Stimulated activated CD4-positive, alpha-beta T cell treated with anti-CD3 and anti-CD28 coated beads, Interleukin-2, amount 100 ng/mL, for 48 hours (primary cell): ENCODE measurements around the gene ZNF384.
A peak's percentile ranks its signal among the peaks of the same experiment; 100 is the strongest.

Source experiments
- DNase-seq, 2 donors: peaks; one replicate each; pipeline ENCODE4 v3.0.0-alpha.2; 2020

ZNF384 gene

GRCh38 chr12:6699259-6699988, 10.2 kb upstream of the ZNF384 start:
- DNase-seq: no peak

DNA sequence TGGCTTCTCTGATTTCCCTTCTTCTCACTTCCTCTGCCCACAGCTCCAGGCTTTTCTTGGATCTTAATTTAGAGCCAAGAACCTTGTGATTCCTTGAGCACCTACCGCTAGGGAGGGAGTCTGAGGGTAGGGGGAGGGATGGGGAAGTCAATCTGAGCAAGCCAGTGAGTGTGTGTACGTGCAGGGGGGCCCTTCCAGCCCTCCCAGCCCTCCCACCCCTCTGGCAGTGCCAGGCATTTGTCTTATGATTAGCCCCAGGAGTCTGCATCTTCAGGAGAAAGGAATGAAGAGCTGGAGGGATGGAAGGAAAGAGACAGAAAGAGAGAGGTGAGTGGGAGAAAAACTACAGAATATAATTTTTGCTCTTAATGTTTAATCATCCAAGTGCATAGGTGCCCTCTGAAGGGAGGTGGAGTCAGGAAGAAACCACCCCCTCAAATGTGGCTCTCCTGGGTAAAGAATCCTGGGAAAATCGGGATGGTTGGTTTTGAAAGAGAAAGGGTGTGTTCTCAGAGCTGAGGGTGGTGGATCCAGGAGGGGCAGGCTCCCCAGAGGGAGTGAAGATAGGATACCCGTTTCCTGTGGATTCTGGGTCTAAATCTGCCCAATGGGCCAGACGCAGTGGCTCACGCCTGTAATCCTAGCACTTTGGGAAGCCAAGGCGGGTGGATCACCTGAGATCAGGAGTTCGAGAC, 9.3 kb upstream of the ZNF384 start:
- DNase-seq: no peak

DNA sequence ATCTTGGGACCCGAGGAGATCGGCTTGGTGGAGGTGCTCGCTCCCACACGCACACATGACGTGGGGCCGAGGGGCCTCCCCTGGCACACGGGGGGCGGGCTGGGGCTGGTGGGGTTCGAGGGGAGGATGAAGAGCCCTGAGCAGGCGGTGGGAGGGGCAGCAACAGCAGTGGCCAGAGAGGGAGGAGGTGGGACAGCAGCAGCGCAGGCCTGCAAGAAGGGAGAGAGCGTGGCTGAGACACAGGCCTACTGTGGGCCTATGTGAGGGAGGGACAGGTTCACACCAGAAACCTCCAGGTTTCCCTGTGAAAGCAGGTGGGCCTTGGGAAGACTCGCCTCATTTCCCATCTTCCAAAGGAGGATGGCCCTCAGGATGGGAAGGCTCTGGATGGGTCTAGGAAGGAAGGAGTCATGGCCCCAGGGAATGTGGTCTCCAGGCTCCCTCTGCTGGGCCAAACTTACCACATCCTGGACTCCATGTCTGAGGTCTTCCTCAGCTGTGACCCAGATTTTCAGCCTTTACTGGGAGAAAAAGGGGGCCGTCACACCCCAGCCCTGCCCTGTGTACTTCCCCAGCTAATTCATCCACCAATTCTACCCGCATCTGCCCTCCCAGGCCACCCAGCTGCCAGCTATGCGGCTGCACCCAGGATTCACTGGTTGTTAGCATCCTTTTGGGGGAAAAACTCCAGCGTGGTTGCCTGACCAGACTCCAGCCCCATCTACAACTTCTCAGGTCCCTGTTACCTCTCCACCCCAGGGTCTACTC, 8.6 kb upstream of the ZNF384 start:
- no peak for DNase-seq

DNA sequence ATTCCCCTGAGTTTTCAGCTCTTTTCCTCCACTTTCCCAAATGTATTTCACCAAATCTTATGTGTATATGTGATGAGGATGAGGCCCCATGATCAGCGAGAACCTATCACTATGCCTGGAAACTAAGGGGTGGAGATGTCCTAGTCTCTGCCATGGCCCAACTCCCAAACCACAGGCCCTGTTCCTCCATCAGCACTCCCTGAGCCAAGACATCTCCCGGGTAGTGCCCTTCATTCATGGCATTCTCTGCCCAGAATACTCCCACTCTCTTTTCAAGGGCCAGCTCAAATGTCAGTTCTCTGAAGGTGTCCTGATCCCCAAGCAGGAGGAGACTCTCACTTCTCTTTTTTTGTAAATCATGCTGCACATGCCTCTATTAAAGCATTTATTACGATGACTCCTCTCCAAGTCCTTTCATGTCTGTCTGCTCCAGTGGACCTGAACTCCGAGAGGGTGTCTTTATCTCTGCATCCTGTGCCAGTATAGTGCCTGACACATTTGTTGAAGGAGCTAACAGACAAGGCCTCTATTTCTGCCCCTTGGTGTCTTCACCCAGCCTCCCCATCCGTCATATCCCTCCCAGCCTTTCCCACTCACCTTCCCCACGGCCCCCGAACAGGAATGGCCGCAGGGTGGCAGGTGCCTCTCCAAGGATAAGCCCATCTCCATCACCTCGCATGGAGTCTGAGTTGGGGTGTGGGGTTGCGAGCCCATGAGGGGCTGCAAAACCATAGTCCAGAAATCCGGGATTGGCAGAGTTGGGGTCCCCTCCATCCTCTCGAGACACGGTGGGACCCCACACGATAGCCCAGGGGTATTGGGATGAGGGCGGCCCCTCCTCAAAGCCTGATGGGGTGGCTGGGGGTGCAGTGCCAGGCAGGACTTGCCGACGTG, 7.8 kb upstream of the ZNF384 start:
- DNase-seq: no peak

- DNase-seq: no peak
Measured at GRCh38 chr12:6695313-6696045, 6.3 kb upstream of the ZNF384 start.

DNA sequence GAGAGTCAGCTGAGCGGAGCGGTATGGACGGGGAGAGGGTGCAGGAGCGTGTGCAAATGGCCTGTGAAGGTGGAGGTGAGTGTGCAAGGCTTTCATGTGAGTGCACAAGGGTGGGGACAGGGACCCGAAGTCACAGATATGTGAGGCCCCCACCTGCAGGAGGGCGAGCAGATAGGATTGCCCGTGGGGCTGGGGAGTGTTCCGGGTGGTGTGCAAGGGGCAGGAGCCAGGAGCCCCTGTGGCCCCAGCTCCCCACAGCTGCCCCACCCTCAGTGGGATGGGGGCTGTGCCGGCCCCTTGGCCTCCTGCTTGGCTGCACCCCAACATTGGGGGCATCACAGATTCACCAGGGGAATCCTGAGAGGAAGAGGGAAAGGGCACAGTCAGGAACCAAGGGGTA, 5.5 kb upstream of the ZNF384 start:
- DNase-seq: no peak

DNA sequence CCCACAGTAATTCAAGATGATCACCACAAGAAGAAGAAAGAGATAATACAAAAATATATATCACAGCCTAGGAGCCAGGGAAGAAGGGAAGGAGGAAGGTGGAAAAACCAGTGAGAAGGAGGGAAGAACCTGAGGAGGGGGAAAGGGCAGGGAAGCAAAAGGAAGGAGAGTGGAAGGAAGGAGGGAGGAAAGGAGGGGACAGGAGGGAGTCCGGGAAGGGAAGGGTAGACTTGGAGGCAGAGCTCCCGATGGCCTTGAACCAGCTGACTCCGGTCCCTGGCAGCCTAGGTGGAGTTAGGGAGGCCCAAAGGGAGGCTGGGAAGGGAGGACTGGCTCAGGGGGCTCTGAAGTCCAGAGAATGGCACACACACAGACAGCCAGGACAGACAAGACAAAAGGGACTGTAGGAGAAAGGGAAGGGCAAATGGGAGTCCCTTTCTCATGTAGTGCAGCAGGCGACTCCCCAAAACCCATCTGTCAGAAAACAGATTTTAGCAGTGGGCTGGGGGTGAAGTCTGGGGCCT, 4.7 kb upstream of the ZNF384 start:
- DNase-seq: no peak

DNA sequence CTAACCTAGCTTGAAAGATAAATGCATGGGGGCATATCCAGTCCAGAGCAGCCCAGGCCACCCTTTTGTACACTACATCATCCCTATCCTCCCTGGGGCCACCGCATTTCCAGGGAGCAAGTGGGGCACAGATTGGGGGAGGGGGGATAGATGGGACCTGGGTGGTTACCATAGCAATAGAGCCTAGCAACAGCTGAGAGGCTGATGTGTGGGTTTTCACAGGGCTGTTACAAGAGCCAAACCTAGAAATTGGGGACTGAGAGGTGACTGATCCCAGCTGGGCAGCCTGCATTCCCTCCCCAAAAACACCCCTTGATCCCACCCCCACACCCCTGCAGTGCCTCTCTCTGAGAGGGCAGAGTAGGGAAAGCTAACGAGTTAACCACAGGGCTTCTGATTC, 3.7 kb upstream of the ZNF384 start:
- no peak for DNase-seq

DNA sequence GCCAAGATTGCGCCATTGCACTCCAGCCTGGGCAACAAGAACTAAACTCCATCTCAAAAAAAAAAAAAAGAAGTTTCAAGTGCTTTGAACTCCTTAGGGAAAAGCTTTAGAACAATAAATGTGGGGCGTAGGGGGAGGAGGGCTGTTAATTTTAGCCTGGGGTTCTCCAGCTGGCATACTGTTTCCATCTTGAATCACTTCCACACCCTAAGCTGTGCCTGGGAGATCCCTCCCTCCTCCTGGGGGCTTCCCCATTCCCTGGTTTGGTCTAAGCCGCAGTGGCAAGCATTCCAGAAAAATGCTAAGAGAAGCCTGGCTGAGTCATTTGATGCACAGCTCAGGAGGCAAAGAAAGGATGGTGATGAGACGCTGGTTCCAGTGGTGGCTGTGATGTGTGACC, 2.3 kb upstream of the ZNF384 start:
- no peak for DNase-seq

- no peak for DNase-seq
Measured at GRCh38 chr12:6688543-6688998, 604 bp downstream of the ZNF384 start.

DNA sequence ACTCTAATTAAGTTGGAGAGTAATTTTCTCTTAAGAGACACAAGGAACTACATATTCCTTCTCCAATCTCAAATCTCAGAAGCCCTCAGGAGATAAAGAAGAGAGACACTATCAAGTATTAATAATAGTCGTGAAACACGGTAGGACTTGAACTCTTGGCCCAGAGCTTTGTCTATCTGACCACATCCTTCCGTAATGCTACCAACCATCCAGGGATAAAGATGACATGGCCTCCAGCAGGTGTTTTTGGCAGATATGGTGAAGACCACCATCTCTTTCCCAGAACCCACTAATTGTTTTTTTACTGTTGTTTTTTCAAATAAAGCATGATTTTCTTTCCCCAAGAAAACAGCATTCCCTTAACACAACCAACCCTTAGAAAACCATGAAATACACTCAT, 3.4 kb downstream of the ZNF384 start:
- DNase-seq: no peak

DNA sequence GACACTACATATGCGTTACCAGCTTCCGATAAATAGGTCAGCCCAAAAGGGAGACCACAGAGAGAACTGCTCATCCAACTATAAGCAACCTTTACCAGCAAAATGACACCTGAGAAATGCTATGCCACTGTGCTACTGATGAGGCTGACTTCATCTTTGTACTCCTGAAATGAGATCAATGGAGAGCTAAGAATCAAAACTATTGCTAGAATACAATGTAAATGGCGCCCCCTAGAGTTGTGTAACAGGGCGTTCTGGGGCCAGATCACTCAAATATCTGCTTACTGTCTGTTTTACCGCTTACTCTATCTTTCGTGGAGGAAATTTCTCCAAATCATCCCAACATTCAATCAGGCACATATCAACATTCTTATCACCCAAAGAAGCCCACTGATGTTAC, 4.6 kb downstream of the ZNF384 start:
- DNase-seq: peak; percentile 35 to 40

DNA sequence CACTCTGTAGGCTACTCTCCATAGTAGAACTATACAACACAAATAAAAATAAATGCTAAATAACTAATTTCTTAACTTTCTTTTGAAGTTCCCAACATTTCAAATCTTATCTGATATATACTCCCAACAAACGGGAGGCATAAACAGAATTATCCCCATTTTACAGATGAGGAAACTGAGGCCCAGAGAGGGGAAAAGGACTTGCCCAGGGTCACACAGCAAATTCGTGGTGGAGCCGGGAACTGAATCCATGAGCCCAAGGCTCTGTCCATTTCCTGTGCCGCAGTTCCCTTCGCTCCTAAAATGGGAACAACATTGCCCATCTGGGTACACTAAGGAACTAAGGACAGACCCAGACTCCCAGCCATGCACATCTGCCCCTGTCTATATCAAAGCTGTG, 12.2 kb downstream of the ZNF384 start:
- DNase-seq: no peak

DNA sequence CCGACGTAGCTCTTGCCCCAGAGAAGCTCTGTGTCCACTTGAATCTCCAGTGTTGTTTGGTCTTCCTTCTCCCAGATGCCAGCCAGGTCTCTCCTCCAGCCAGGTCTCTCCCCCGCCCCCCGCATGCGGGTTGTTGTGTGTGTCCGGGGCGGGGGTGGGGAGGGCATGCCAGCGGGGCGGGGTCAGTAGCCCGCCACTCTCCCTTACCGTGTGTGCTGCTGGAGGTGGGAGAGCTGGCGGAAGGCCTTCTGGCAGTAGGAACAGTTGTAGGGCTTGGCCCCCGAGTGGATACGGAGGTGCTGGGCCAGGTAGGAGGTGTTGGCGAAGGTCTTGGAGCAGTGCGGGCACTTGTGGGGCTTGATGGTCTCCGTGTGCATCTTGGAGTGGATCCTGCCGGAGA, 17.0 kb downstream of the ZNF384 start:
- no peak for DNase-seq

GRCh38 chr12:6667559-6668210, 21.5 kb downstream of the ZNF384 start:
- no peak for DNase-seq

DNA sequence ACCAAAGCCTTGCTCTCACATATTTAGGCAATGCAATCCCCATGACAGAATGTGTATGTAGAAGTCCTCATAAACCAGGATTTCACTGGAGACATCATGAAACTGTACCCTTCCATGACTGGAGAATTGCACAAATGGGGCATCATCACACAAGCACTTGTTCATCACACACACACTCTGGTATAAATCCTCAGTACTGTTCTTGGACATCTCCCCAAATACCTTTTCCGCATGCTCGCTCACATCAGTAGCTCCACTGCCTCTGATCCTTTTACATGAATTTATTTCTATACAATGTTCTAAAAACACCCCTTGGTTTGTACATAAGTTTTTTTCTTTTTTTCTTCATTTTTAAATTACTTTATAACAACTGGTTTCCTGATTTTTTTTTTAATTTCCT, 23.0 kb downstream of the ZNF384 start:
- no peak for DNase-seq

DNA sequence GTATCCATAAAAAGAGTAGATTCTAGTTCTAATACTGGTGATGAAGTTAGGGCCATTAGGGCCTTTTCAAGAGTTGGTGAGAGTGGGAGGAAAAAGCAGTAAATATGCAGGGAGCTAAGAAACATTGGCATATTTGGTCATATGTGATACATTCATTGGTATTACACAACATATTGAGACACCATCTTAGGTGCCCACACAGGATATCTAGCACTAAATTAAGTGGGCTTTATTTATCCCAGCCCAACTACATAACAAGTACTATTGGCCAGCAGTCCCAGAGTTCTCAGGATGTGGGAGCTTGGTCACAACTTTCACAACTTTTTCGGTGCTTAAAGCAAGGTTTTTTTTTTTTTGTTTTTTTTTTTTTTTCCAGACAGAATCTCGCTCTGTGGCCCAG, 24.3 kb downstream of the ZNF384 start:
- DNase-seq: no peak

DNA sequence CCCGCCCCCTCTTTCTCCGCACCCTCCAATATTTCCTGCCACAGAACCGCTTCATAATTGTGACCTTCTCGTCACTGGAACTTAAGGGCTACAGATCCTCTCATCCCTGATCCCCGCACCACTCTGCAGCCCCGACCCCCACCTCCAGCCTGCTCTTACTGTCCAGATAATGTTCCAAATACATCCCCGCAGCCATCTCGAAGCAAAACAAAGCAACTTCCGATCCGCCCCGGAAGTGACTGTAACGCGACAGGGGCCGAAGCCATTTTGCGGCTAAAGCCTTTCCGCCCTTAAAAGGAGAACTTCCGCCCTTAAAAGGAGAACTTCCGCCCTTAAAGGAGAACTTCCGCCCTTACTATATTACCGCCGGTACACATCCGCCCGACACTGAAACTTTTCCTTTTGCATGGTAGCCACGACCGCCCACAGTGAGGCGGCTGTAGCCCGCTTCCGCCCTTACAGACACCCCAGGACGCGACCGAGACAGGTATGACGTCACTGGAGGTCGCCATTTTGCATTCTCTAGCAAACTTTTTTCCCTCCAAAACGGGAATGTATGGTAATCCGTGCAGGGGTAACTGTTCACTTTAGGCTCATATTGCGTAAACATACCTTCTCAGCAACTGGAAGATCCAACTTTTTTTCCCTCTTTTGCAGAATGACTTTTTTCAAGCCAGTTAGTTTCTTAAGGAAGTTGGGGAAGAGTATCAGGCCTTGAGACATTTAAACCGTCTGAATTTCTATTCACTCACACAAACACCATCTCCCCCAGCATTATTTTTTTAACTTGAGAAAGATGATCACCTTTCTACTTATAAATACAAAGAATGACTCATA, 26.1 kb downstream of the ZNF384 start, which contains the start of gene ING4:
TSS of gene ING4 (minus strand) at position 214 of the 837 bp plus-strand sequence. CDS start at position 196, 18 bp downstream.
- DNase-seq: peak; percentile 86 to 91

DNA sequence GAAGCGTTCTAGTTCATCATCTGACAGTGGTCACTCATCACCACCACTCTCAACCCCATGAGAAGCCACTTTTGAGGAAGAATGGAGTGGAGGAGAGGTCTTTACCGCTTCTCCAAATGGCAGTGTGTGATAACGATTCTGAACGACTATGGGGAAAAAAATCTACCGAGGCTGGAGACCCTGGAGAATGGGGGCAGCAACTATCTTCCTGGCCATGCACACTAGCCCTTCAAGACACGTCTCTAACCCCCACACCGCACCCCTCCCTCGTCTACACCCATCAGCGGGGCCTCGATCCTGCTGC, 26.6 kb downstream of the ZNF384 start:
- no peak for DNase-seq

DNA sequence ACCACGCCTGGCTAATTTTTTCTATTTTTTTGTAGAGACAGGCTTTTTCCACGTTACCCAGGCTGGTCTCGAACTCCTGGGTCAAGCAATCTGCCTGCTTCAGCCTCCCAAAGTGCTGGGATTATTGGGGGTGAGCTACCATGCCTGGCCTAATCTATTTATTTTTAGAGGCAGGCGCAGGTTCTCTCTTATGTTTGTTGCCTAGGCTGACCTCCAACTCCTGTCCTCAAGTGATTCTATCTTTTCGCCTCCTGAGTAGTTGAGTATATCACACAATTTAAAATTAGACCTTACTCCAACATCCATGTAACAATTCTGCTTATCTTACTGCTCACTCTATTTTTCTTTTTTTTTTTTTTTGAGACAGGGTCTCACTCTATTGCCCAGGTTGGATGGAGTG, 35.2 kb downstream of the ZNF384 start:
- DNase-seq: no peak
